ENCODE data around the gene INPPL1.

GRCh38 chr11:72229336-72229924, 4.9 kb downstream of the INPPL1 start:
- TF ChIP-seq, protein P1, sequence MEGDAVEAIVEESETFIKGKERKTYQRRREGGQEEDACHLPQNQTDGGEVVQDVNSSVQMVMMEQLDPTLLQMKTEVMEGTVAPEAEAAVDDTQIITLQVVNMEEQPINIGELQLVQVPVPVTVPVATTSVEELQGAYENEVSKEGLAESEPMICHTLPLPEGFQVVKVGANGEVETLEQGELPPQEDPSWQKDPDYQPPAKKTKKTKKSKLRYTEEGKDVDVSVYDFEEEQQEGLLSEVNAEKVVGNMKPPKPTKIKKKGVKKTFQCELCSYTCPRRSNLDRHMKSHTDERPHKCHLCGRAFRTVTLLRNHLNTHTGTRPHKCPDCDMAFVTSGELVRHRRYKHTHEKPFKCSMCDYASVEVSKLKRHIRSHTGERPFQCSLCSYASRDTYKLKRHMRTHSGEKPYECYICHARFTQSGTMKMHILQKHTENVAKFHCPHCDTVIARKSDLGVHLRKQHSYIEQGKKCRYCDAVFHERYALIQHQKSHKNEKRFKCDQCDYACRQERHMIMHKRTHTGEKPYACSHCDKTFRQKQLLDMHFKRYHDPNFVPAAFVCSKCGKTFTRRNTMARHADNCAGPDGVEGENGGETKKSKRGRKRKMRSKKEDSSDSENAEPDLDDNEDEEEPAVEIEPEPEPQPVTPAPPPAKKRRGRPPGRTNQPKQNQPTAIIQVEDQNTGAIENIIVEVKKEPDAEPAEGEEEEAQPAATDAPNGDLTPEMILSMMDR (IDR thresholded peaks at IDR 0.05): no peak
- TF ChIP-seq POLR2A (IDR thresholded peaks at IDR 0.05): no peak

Data from body of pancreas (tissue), 4 donors.